Epidermal melanocyte (primary cell): ENCODE measurements around the gene NPHP1.
A peak's percentile ranks its signal among the peaks of the same experiment; 100 is the strongest.
"Not testable (repeated sequence)": the region's sequence is repeated elsewhere in the genome, so short reads cannot be mapped to it uniquely, and the experiment has no call there.

Experiments
- DNase-seq: peaks from one replicate; pipeline ENCODE4 v3.0.0; 2011; ENCODE audit warnings: low spot score; ENCODE audit not compliant: insufficient read length

Gene NPHP1

DNA sequence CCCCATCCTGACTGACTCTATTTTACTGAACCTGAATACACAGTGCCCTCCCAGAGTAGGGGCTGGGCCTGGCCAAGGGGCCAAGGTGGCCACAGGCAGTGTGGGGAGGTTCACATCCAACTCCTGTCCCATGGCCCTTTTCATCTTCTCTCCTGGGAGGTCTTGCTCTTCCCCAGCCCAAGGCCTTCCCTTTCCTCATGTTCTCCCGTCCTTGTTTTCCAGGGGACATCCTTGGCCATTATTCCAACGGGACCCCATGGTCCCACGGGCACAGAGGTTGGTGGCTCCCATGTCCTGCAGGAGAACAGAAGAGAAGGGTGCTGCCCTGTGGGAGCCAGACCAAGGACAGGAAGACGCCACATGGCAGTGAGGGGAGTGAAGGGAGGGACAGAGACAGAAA lies 99.6 kb downstream of the NPHP1 start:
- DNase-seq, result no peak

DNA sequence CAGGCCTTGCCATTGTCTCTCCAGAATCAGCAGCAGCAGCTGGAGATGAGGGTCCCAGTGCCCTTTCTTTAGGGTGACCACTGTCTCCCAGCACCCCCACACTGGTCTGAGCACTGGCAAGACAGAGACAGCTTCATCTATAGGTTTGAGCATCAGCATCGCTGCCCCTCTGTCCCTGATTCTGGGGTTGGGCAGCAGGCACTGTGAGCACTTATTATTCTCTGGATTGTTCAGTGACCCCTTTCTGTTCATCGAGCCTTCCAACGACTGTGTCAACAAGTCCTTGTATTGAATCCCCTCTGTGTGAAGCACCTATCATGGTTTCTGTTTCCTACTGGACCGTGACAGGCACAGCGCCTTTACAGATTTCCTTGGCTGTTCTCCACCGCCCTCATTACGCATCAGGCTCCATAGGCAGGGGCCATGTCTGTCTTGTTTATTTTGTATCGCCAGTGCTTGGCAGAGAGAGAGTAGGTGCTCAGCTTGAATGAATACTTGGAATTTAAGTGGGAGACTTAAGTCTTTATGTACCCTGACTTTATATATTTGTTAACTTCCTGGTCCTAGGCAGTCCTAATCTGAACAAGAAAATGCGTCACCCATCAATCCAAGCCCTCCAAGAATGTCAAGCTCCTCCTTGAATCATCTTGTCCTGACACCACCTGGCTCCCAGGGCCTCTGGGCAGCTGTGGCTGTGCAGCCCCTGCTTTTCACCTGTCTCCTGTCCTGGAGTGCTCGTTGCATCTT lies 100.6 kb downstream of the NPHP1 start:
- DNase-seq, result no peak

DNA sequence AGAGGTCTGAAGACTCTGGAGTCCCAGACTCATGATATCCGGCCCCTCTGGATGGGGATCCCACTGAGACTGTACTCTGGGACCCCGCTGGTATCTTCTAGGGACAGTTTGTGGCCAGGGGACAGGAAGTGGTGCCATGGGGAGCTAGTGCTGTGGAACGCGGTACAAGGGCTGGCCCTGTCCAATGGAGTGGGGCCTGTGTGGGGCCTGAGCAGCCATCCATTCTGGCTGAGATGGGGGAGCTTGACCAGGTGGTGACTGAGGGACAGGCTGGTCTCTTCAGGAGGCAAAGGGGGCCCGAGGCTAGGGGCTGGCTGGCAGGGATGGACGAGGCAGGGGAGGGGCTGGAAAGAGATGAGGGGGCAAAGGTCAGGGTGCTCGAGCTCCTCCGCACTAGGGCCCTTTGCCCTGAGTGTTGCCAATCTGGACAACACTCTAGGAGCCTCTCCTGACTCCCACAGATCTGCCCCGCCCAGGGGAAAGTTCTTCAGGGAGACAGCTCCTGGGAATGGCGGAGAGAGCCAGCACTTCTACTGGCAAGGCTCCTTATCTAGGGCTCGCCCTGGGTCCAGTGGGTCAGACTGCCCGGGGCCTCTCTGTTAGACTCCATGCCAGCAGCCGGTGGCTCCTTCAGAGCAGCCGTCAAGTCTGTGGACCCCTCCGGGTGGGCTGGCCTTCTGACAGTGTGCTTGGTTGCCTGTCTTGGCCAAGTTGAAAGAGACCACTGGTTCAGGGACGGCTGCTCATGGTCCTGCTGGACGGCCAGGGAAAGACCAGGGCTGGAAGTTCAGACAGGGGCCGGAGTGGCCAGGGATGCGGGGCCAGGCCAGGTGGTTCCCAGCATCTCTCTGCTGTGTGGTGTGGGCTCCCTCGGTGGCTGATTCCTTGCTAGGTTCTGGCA lies 101.5 kb downstream of the NPHP1 start:
- no peak for DNase-seq

DNA sequence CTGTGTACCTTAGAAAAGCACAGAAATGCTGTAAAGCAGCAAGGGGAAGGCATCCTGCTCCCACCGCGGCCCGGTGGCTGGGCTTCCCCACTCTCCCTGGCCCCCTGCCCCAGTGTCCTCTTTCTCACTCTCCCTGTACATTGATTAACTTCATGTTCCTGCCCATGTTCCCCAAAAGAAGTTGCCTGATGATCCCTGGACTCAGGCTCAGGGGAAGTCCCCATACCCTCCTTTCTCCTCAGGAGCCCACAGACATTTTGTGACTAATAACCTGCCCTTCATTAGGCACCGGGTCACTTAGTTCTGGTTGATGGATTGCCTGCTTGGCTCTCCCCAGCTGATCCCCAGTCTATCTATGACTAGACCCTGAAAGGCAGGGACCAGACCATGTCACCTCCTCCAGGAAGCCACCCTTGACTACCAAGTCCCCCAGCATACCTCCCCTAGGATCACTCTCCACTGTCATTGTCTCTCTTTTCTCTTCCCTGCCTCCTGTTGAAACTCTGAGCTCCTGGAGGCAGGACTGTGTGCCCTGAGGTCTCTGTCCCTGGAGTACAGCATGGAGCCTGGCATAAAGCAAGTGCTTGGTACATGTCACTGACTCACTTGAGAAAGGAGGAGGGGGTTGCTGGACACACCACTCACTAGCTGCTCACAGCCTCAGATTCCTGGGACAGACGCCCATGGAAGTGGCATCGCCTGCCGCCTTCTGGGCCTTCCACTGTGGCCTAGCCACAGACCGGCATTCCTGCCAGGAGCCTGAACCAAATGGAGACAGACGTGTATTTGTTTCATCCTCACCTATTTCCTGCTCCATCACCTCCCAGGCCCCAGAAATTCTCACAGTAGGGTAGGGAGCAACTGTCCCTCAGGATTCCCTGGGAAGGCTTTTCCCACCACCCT lies 102.7 kb downstream of the NPHP1 start:
- DNase-seq, result no peak

DNA sequence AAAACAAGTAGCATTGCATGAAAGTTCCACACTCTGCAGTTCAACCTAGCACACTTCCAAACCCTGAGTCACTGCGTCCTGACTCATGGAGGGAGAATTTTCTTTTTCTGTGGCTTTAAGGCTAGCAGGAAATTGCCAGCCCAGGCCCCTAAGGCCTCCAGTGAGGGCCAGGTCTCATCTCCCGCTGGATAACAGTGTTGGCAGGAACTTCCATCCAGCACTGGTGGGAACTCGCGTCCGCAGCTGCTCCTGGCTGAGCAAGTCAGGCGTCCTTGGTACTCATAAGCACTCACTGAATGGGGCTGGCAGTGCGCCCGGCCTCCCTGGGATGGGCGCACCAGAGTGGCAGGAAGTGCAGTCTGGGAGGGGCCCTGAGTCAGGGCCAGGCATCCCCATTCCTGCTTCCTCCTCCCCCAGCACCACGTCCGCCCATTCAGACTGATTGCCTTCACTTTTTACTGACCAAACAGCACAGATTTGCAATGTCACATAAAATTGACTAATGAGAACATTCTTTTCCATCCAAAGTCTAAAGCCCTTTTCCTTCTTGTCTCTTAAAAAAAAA lies 103.5 kb downstream of the NPHP1 start:
- peak; percentile 42 for DNase-seq

DNA sequence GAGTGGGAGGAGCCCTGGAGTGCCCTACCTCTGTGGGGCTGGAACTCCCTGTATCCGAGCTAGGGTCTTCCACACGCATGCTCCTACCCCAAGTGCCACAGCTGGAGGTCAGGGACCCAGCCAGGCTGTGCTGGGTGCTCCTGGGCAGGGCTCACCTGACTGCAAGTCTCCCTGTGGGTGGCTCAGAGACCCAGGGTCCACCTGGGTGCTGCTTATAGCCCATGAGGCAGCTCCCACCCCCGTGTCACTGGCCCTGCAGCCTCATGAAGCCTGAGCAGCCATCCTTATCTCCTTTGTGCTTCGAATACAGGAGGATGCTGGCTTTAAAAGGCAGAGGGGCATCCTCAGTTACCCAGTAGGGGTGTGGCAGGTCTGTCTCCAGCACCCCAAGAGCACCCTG lies 103.9 kb downstream of the NPHP1 start:
- DNase-seq, result not testable (repeated sequence)

DNA sequence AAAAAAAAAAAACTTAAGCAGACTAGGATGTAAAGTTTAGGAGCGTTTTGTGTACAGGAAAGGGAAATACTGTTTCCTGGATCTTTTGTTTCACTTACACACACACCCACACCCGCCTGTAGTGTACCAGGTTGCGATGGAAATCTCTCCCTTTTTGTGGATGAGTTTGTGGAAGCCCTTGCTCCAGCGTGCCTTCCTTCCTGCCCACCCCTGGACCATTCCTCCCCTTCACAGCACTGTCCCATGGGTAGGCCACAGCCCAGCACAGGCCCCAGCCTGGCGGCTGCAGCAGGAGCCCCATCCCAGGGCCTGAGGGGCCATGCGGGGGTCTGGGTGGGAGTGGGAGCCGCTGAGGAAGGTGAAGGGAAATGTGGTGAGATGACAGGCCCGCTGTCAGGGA lies 104.3 kb downstream of the NPHP1 start:
- no peak for DNase-seq

DNA sequence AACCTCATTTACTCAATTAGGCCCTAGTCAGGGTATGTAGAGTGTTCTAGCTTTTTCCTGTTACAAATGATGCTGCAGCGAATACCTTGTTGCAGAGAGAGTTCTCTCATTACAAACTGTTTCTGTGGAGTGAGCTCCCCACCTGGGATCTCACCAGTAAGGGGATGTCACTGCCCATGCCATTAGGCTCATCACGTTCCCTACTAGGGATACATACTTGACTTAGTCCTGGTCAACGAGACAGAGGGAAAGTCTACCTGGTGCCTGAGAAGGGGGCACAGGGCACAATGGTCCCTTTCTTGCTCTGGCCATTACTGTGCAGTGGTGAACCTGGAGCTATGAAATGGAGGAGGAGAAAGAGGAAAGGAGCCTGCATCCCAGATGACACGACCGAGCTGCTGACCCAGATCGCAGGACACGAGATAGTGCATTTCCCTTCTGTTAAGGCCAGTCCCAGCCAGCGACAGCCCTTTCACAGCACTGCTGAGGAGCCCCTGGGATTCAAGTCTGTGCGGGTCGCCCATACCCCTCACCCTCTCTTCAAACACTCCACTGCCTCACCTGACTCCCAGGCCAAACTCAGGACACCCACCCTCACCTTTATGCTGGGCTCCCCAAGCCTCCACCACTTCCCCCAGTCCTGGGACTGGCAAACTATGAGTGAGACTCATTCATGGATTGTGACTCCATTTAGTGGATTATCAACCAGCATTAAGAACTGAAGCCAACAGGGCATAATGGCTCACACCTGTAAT lies 105.2 kb downstream of the NPHP1 start:
- DNase-seq, result no peak

DNA sequence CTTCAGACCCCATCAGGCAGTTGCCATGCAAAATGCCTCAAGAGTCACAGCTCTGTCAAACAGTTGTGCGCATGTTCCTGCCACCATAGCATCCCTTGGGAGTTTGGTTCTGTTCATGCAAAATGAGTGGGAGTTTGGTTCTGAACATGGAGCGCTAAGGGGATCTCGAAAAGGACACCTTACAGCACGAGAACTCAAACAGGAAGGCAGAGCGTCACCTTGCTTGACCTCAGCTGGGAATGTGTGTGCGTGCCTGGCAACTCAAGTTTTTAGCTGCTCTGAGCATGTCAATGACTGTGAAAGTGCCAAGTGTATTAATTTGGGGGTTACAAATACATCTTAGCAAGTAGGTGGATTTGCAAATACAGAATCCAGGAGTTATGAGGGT lies 105.8 kb downstream of the NPHP1 start:
- no peak for DNase-seq

DNA sequence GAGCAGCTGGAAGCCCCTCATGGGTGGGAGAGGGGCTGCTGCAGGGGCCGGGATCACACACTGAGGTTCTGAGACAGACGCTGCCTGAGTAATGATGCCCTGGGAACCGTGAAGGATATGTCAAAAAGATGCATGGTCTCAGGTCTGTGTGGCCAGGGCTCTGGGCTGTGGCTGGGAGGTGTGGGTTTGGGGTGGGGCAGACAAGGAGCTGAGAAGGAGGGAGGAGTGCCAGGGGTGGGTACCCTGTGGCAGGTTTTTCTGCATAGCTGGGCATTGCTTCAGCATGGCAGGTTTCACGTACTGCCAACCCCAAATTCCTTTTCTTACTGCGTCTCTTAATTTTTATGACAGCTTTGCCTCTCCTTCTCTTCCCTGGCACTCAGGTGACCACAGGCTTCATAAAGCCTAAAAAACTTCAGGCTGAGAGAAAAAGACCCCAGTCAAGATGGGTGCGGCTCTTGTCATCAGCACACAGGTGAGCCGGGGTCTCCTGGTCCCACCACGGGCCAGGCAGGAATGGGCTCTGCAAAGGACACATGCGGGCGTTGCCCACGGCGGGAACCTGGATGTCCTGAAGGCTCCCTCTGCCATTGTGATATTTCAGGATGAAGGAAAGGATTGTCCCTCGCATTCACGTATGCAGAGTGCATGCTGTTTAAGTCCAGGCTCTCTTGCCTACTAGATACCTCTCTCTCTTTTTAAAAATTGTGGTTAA lies 107.2 kb downstream of the NPHP1 start:
- DNase-seq, result no peak

DNA sequence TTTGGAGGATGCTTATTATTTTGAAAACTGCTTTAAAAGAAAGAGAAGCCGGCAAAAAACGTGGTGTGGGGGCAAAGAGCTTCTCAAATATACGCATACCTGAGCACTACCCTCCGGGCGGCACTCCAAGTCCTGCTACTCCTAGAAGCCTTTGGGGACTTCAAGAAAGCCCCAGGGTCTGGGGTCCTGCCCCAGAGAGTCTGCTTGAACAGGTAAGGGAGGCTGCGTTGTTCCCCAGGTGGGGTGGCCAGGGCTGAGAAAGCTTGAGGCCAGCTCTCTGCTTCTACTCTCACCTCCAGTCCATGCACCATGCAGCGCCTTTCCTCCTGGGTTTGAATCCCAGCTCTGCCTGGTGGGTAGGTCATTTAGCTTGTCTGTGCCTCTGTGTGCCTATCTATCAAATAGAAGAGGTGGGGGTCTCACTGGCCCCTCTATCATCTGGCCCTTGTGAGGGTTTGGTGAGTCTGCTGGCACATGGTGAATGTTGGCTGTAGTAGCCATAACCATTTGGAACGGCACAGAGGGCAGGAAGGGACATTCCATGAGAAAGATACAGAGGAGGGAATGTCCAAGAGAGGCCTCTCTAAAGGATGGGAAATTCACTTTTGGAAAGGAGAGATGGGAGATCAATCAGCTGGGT lies 108.7 kb downstream of the NPHP1 start:
- DNase-seq, result no peak

DNA sequence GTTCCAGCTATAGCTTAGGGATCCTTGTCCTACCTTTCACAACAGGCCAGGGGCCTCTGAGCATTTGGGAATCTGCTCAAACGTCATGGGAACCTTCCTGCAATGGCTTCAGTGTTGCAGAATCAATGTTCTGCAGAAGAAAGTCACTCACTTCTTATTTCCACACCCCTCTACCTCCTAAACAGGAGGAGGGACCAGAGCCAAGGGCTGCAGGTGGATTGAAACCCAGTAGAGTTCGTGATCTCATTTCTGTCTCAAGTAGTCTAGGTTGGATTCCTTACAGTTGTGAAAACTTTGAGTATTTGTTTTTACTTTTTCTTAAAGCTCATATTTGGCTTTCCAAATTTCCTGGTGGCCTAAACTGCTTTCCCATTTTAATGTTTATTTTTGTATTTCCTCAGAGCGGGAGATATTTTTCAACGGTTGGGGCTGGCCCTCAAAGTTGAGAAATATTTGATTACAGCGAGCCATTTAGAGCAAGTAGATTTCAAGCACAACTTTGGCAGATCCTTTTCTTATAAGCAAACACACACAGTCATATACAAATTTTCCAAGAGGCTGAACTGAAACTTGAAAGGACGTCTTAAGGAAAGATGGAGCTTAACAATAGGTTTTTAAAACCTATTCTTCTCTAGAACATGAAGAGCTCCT lies 109.8 kb downstream of the NPHP1 start:
- DNase-seq, result not testable (repeated sequence)

DNA sequence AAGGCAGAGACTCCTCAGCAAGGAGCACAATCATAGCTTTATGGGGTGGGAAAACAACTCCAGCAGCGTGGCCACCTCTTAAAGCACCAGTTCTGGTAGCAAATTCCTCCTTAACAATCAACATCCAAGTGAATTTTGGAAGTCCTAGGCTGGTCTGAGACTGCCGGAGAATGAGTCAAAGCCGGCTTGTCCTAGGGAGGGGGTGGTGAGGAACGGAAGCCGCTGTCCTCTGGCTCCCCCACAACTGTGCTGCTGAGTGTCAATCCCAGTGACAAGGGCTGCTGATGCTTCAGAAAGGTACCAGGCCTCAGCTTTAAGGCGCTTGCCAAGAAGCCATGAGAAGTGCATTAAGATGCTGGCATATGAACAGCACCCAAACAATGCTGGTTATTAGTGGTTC lies 110.9 kb downstream of the NPHP1 start:
- DNase-seq, result not testable (repeated sequence)

DNA sequence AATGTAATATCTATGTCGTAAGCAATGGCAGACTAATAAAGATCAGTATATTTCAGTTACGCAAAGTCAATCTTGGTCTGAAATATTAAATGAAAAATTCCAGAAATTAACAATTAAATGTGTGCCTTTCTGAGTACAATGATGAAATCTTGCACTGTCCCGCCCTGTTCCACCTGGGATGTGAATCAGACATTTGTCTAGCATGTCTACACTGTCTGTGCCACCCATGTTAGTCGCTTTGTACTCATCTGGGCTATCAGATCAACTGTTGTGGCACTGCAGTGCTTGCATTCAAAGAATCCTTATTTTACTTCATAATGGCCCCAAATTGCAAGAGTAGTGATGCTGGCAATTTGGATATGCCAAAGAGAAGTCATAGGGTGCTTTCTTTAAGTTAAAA lies 114.6 kb downstream of the NPHP1 start:
- not testable (repeated sequence) for DNase-seq

DNA sequence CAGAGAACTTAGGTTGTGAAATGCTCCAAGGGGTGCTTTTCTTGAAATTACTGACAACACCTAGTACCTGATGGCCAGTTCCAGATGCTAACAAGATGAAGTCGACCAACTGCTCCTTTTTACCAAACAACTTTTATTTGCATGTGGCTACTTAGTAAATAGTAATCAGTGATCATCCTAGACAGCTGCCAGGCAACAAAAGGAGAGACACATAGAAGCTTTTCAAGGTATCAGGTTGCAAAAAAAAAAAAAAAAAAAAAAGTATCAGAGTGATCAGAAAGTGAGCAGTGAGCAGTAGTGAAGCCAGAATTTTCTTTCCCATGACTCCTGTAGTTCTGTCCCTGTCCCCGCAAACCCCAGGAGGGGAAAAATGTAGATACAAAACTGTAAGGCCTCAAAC lies 121.1 kb downstream of the NPHP1 start:
- not testable (repeated sequence) for DNase-seq

DNA sequence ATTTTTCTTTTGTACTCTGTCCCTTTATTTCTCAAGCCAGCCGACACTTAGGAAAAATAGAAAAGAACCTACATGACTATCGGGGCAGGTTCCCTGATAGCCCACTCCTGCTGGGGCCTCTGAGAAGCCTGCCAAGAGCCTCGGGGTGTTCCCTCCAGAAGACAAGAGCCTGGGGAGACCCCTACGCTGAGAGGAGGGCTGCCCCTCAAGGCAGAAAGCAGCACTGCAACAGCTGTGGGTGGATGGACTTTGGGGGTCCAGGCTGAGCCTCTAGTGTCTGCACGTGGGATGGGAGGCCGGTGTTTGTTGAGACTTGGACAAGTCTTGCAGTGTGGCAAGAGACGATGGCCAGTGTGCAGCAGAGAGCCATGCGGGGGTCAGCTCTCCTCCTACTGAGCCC lies 121.7 kb downstream of the NPHP1 start:
- DNase-seq, result not testable (repeated sequence)

DNA sequence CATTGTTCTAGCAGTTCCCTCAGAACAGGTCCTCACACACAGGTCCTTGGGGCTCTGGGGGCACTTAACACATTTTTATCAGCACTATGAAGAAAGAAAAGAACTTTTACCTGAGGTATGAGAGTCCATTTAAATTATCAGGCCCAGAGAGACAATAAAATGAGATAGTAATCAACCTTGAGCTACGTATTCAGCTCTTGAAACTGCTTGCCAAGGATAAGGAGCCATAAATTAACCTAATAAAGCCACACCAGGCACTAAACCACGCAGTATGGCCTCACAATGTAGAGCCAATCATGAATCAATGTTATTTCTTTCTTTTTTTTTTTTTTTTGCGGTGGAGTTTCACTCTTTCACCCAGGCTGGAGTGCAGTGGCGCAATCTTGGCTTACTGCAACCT lies 126.7 kb downstream of the NPHP1 start:
- not testable (repeated sequence) for DNase-seq

DNA sequence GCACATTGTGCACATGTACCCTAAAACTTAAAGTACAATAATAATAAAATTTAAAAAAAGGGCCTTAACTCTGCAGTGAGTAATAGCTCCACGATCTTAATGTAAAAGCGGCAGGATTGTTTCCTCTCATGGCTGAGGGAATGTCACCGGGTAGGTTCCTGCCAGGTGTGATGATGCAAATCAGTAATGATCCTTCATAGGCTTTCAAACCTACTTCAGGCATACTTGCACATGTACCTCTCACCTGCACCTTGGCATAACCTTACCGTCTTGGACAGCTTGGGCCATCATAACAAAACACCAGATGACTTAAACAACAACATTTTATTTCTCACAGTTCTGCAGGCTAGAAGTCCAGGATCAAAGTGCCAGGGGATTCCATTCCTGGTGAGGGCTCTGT lies 128.9 kb downstream of the NPHP1 start:
- not testable (repeated sequence) for DNase-seq
